ENCODE measurements around the gene ADPRM.

- no peak for TF ChIP-seq CTCF (IDR thresholded peaks at IDR 0.05; ENCODE audit: low read depth, low read length, missing input control)
- no peak for TF ChIP-seq YY1 (IDR thresholded peaks at IDR 0.05)
- TF ChIP-seq RAD21 (IDR thresholded peaks at IDR 0.05), result no peak
- no peak for TF ChIP-seq FOXA2 (IDR thresholded peaks at IDR 0.05)
- TF ChIP-seq, protein P1, sequence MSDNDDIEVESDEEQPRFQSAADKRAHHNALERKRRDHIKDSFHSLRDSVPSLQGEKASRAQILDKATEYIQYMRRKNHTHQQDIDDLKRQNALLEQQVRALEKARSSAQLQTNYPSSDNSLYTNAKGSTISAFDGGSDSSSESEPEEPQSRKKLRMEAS (IDR thresholded peaks at IDR 0.05), result no peak
- no peak for TF ChIP-seq FOXA1 (IDR thresholded peaks at IDR 0.05)
- no peak for TF ChIP-seq TAF1 (conservative IDR thresholded peaks at IDR 0.05)
- TF ChIP-seq ZBTB33 (IDR thresholded peaks at IDR 0.05), result no peak
- no peak for TF ChIP-seq ATF3 (IDR thresholded peaks at IDR 0.05)
- TF ChIP-seq, protein P2, sequence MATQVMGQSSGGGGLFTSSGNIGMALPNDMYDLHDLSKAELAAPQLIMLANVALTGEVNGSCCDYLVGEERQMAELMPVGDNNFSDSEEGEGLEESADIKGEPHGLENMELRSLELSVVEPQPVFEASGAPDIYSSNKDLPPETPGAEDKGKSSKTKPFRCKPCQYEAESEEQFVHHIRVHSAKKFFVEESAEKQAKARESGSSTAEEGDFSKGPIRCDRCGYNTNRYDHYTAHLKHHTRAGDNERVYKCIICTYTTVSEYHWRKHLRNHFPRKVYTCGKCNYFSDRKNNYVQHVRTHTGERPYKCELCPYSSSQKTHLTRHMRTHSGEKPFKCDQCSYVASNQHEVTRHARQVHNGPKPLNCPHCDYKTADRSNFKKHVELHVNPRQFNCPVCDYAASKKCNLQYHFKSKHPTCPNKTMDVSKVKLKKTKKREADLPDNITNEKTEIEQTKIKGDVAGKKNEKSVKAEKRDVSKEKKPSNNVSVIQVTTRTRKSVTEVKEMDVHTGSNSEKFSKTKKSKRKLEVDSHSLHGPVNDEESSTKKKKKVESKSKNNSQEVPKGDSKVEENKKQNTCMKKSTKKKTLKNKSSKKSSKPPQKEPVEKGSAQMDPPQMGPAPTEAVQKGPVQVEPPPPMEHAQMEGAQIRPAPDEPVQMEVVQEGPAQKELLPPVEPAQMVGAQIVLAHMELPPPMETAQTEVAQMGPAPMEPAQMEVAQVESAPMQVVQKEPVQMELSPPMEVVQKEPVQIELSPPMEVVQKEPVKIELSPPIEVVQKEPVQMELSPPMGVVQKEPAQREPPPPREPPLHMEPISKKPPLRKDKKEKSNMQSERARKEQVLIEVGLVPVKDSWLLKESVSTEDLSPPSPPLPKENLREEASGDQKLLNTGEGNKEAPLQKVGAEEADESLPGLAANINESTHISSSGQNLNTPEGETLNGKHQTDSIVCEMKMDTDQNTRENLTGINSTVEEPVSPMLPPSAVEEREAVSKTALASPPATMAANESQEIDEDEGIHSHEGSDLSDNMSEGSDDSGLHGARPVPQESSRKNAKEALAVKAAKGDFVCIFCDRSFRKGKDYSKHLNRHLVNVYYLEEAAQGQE (IDR thresholded peaks at IDR 0.05), result no peak
- TF ChIP-seq EGR1 (IDR thresholded peaks at IDR 0.05; ENCODE audit: low read depth in 2 of 2), result no peak
- no peak for TF ChIP-seq HNF4A (conservative IDR thresholded peaks at IDR 0.05)
- TF ChIP-seq RXRA (IDR thresholded peaks at IDR 0.05), result no peak
These were observed 43.4 kb upstream of the ADPRM start for GRCh38 chr17:10653987-10654386.

Measured in liver (tissue), 3 donors.